ENCODE measurements around the gene VGLL4.
"Not testable (repeated sequence)": the region's sequence is repeated elsewhere in the genome, so short reads cannot be mapped to it uniquely, and the experiment has no call there.

VGLL4 gene

DNA sequence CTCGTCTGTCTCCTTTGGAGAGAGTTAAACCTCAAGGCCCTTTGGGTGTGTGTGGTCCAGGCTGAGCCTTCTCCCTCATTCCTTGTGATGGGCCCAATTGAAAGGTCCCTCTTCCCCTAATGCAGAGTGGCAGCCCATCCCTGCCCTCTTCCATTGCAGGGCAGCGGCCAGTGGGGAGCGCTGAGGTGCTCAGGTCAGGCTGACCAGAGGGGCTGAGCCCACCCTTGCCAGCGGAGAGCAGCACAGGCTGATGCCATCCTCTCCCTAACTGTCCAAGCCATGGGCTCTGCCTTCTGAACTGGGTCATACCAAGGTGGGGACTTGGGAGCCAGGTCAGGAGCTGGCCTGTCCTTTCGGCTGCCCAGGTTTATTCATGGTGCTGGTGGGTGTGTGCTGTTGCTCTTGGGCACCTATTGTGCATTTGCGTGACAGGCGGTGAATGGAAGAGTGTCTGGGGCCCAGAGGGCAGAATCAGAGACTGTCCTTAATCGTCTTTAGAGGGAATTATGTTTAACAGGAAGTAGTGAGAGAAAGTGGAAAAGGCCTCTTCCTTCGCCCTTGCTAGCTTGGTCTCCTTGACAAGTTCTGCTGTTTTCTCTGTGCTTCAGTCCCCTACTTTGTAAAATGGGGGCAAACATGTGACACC lies 96.9 kb downstream of the VGLL4 start:
- DNase-seq = no peak

DNA sequence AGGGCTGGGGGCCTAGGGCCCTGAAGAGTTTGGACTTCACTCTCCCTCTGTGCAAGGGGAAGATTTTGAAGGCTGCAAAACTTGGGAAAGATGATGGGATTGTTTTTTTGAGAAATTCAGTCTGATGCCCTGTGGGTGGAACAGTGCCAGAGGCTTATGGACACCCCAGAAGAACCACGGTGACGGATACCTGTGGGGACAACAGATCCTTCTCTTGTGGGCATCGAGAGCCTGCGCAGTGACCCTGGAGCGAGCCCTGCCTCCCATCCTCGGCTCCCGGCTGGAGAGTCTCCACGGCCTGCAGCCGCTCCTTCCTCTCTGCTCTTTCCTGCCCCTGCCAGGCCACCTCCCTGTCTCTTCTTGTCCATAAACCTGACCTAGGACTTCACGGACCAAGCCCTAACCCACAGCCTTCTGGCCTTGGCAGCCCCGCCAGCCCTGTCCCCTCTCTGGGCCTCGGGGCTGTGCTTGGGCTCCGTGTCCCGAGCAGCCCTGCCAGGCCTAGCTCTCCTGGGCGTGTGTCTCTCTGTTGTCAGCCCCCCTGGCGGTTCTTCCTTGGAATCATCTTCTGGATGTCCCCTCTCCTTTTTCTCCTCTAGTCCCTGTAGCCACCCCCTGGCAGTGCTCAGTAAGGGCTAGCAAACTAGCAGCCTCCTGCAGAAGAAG lies 98.4 kb downstream of the VGLL4 start:
- DNase-seq = no peak

DNA sequence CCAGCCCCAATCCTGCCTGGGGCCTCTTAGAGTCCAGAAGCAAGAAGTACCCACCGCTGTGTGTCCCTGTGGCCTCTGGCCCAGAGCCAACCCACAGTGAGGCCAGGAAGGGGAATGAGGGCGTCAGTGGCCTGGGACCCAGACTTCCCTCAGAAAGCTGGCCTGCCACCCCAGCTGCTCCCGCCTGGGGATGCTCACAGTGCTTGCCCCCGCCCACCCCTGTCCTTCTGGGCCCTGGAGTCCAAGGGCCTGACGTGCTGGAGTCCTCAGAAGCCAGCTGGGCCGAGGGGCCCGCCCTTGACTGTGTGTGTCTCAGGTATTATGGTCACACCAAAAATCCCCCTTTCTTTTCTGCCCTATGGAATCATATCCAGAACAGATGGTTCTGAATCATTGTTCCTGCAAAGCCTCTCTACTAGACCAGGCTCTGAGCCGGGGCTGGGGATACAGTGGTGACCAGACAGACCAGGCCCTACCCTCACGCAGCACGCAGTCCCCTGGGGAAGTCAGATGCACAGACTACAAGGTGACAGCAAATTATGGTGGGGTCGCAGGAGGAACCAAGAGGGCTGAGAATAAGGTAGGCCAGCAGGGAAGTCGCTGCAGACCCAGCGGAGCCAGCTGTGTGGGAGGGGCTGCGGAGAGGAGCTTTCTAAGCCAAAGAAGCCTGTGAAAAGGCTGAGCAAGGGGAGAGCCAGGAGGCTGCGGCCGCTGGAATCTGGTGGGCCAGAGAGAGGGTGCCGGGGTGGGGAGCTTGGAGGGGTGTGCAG lies 99.1 kb downstream of the VGLL4 start:
- DNase-seq = peak; percentile 56

DNA sequence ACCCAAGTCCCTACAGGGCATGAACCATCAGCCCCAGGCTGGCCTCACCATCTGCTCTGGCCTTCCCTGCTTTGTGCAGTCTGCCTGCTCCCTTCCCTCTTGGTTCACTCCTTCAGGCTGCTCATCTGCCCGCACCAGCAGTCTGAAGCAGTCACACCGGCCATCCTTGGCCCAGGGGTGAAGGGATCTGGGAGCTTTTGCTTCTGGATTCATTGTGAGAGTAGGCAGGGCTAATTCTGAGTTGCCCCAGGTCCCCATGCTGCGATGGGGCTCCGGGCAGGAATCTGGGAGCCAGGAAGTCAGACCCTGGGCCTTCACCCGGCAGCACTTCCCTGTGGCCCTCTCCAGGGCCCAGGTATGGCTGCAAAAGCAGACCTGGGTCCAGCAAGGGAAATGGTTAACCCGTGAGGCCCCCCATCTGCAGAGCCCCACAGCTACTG lies 99.7 kb downstream of the VGLL4 start:
- DNase-seq = no peak

DNA sequence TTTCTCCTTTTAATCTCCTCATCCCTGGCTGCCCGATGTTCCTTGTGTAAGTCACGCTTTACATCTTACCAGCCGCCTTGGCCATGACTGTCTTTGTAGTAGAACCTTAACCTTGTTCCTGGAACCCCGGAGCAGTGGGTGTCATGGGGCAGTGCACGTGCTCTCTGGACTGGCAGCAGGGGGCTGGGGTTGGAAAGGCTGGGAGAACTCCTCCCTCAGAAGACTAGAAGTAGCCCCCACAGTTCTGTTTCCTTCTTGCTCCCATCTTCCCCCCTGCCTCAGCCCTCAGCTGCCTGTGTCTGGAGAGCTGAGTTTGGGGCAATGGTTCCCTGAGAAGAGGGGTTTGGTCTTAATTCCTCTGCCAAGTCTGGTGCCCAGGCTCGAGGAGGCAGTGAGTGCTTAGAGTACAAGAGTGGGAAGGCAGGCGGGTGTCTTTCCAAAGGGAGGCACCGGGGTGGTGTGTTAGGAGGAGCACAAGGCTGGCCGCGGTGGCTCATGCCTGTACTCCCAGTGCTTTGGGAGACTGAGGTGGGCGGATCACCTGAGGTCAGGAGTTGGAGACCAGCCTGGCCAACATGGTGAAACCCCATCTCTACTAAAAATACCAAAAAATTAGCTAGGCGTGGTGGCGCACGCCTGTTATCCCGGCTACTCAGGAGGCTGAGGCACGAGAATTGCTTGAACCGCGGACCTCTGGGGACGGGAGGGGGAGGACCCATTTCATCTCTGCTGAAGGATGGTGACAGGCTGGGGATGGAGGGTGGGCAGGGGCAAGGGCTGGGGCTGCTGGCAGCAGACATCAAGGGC lies 100.4 kb downstream of the VGLL4 start:
- no peak for DNase-seq

DNA sequence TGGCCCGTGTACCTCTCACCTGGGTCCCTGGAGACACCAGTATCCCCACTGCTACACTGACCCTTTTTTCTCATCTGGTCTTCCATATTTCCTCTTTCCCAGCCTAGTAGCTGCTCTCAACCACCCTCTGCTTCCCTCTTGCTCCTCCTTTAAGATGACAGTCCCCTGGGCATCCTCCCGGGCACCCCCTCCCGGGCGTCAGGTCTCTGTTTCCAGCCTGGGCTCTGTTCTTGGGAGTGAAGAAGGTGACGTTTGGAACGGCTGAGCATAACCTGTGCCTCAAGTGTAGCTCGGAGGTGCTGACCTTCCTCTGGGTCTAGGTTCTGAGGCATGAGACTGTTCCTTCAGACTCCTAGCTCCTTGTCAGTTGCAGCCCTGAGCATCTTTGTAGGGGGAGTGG lies 101.2 kb downstream of the VGLL4 start:
- DNase-seq = no peak

DNA sequence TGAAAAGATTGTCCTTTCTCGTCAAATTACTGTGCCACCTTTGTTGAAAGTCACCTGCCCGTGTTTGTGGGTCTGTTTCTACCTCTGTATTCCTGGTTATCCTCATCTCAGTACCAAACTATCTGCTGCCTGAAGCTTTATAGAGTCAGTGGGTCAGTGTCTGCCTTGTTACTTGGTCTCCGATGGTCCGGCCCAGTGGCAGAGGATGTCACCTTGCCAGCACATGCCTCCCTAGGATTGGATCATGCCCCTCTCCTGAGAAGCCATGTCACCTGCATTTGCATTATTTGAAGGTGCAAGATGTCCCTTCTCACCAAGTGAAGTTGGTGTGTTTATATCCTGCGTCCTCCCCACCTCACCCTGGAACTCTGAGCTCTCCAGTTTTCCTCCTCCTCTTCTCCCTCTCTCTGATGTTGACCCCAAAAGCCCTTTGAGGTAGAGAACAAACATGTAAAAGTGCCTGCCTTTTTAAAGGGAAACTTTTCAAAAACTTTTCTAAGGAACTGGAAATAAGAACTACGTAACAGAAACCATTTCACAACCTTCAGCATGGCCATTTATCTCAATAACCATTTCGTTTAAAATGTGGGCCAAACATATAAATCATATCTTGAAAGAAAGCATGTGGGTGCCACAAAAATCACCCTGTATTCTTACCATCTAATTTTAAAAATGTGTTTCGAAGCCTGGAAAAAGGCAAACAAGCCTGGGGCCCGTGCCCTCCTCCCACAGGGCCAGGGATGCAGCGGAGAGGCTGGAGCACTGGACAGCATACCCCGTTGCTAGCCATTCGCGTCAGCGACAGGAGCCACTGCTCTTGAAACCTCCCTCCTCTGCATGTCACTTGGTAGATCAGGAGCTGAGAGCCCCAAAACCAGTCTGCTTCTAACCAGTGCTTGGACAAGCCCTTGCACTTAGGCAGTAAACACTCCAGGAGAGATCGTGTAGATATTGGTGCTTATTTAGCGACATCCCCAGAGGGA lies 102.1 kb downstream of the VGLL4 start:
- DNase-seq = no peak

DNA sequence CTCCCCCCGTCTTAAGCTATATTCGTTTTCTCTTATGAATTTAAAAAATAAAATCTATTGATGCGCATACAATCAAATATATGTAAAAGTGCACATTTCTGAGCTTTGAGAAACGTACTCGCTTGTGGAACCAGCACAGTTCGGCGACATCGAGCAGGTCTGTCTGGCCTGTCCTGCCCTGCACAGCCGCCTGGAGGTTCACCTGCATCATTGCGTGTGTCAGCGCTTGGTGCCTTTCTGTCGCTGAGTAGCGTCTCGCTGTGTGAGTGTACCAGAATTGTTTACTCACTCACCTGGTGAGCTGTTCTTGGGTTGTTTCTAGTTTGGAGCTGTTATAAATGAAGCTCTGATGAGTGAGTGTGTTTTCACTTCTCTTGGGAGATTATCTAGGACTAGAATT lies 104.0 kb downstream of the VGLL4 start:
- DNase-seq = no peak

DNA sequence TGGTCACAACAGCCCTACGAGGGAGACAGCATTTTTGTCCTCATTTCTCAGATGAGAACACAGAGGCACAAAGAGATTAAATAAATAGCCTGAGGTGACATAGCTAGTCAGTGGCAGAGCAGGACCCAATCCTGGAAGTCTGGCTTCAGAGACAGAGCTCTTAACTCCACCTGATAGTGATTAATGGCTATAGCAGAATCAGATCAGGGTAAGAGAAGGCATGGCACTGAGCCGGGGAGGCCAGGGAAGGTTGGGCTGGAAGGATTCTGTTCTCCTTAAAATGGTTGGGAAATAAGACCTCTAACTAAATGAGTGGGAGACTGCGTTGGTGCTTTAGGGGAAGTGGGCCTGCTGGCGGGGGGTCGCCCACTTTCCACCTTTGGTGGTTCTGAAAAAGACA lies 104.5 kb downstream of the VGLL4 start:
- no peak for DNase-seq

DNA sequence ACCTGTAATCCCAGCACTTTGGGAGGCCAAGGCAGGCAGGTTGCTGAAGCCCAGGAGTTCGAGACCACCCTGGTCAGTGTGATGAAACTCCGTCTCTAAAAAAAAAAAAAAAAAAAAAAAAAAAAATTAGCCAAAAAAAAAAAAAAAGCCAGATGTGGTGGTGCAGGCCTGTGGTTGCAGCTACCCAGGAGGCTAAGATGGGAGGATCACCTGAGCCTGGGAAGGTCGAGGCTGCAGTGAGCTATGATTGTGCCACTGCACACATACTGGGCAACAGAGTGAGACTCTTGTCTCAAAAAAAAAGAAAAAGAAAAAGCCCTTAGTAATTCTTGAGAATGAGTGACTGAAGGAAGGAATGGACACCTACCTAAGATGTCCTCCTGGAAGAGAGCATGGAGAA lies 105.1 kb downstream of the VGLL4 start:
- no peak for DNase-seq

DNA sequence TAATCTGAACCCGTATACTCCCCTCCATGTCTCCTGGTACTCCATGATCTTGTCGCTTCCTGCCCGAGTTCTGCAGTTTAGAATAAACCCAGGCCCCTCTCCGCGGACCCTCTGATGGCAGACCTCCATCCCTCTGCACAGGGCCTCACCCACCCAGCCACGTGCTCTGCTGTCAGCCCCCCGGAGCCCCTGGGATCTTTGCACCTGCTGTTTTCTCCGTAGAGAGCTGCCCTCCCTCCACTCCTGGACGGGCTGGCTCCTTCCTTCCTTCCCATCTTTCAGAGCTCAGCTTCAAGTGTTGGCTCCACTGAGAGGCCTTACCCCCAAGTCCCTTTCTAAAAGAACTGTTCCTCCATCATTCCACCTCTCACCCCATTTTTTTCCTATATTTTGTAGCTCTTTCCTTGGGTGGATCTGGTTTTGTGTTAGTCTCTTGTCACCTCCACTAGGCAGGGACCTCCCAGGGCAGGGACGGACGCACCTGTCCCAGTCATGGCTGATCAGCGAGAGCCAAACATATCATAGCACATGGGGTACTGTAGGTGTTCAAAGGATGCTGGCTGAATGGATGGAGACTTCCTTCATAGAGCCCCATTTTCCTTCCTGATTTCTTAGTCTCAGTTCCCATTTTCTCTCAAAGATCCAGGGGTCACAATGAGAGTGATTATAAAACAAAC lies 106.6 kb downstream of the VGLL4 start:
- DNase-seq = no peak

DNA sequence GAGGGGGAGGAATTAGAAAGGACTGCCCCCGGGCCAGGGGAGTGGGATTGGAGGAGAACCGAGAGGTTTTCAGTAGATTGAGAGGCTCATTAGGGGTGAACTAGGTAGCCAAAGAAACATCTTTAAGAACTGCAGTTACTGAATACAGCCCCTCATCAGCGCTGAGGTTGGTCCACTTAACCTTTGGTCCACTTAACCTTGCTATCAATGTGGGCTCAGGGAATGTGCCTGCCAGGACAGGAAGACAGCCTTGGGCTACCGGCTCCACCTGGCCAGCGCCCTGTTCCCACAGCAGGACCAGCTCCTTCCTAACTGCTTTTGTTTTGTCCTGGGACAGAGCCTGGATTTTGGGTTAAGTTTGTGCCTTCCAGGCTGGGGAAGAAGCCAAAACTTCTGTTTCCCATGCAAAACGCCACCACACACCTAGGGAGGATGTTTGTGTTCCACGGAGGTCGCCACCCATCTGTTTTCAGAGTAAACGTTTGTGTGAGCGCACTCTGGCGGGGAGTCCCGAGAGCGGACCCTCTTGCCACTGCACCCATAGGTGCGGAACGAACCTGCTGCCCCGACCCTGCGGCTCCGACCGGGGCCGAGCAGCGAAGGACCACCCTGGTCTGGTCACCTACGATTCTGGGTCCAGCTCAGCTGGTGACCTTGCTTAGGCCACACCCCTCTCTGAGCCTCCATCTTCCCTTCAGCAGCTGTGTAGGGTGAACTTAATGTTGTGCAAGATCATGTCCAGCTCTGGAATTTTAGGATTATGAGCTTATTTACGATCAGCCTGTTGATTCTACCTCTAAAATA lies 107.4 kb downstream of the VGLL4 start:
- DNase-seq = no peak

DNA sequence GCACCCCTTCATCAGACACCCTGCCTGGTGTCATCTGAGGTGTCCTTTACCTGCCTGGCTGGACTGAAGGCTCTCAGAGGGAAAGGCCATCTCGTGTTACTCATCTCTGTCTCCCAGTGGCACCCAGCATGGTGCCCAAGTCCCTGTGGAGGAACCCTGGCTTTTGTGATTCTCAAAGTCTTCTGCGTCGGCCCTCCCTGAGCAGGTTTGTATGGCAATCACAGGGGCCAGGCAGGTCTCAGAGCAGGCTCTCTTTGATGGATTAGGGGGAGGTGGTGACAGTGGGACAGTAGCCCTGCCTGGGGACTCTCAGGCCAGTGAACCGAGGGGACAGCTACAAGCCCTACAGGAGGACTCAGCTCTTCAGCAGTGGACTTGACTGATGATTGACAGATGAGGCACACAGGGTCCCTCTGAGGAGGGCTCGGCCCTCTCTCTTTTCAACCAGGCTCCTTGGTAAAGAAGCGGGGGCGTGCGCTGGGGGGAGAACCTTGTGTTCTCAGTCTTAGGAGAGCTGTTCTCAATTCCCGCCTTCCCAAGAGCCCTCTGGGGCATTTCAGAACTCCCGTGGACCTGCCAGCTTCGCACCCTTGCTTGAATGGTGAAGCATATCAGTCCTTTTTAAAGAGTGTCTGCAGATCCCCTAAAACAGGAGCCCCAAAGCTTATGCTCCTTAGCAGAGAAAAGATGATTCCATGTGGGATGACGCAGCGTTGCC lies 108.3 kb downstream of the VGLL4 start:
- no peak for DNase-seq

DNA sequence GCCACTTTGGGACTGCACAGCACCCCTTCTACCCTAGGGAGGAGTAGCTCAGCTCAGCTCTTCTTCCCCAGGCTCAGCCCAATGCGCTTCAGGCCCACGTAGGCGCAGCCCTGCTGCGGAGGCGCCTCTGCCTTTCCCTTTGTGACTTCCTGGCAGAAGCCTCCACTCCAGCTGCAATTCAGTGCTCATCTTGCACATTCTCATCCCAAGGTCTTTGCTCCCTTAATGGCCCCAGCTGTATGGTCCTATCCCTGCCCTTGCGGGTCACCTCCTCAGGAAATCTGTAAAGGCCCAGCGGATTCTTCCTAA lies 109.0 kb downstream of the VGLL4 start:
- DNase-seq = no peak

DNA sequence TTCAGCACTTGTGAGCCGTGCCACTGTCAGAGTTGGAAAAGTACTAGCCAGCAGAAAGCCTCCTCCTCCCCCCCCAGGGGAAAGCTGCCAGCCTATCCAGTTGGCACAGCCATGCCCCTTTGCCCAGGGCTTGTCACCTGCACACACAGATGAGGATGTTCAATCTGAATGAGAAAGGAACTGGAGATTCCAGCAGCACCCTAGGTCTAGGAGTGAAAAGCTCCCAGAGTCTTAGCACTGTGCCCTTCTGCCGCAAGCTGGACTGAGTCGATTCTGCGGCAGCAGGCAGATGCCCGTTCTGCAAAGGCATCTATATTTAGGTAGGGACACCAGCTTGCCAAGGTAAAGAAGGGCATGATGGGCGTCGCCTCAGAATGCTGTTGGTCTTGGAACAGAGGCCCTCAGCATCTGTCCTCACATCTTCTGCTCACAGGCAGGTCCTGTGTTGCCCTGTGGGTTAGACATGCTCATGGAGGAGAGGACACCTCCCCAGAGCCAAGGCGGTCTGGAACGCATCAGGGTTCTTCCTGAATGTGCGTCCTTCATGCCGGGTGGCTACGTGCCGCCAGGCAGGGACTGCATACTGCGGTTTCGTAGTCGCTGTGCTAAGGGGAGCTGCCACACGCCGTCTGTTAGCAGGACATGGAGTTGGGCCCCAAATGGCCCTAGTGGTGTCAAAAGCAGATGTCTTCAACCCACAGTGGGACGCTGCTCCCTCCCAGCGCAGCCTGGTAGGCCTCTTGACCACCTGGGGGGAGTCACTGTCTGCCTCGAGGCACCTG lies 109.5 kb downstream of the VGLL4 start:
- DNase-seq = no peak

DNA sequence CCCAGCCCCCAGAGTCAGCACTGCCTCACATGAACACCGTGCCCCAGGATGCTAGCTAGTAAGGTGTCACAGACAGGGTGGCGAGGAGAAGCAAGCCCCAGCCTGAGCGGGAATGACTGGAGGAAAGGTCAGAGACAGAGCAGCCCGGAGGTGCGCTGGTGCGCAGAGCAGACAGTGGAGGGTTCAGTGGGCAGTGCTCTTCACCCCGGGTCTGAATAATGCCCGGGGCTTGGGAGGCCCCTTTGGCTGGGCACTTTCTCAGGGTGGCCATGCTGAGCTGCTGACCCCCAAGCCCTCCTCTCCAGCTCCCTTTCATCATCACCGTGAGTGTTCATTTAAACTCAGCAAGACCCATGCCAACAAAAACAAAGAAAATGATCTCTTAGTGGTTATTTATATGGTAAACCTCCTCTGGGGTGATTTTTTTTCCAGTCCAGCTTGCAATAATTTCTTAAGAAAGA lies 110.8 kb downstream of the VGLL4 start:
- no peak for DNase-seq

DNA sequence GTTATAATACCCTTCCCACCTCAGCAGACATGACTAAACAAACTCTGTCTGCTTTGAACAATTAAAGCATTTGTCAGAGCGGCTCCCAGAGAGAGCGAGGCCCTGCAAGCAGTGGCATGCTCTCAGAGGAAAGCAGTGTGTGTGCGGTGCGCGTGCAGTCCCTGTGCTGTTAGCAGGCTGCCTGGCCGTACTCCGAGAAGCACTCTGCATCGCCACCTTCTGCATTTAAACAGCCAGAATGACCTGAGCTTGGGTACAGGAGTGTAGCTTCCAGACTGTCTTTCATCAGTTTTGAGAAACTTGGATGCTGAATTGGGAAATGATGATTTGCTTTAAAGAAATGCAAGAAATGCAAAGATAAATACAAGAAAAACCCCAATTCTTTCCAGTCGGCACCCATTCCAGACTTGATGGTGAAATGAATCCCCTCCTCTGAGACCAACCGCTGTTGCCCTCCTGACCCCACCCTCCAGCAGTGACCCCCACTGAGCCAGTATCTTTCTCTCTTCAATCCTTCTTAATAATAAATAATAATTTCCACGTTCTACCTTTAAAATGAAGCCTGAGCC lies 113.5 kb downstream of the VGLL4 start:
- DNase-seq = no peak

DNA sequence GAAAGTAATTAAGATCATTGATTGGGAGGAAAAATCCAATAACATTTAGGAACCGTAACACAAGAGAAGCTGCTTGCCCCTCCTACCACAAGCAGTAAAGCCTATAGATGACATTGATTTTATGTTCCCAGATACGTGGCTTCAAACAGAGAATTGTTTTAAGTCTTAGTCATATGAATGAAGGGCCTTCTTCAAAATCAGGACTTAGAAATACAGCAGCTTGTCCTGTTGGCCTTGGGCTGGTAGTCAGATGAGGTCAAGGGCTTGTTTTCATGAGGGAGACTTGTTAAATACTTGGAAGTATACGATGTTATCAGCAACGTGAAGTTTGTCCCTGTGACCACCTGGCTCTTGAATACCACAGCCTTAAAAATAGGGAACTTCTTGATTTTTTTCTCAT lies 114.4 kb downstream of the VGLL4 start:
- DNase-seq = no peak

DNA sequence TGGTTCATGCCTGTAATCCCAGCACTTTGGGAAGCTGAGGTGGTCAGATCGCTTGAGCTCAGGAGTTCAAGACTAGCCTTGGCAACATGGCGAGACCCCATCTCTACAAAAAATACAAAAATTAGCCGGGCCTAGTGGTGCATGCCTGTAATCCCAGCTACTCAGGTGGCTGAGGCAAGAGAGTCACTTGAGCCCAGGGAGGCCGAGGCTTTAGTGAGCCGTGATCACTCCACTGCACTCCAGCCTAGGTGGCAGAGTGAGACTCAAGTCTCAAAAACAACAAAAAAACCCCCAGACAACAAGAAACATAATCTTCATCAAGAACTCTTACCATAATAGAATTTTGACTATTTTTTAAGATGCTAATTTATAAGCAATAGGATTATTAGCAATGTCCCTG lies 117.6 kb downstream of the VGLL4 start:
- DNase-seq = not testable (repeated sequence)

All from NCI-H524 treated with DMSO at 0.1 percent for 48 hours (cell line).